CD4-positive, alpha-beta memory T cell (primary cell): ENCODE measurements around the gene FREM1. TPM values are rescaled to one million over a fixed set of nuclear protein-coding genes. Genes with fewer than 3 reads are reported as not detected.

Experiments used
- CTCF ChIA-PET: fragments of 350-600 bp; sonication (Branson Sonifier 250); formaldehyde crosslinking; loops from one replicate; lab custom pipeline; 2021; ENCODE audit warnings: inconsistent platforms; ENCODE audit not compliant: partially characterized antibody; lab: Charles Lee
- POLR2A ChIA-PET: fragments of 350-600 bp; sonication (Branson Sonifier 250); formaldehyde crosslinking; loops from one replicate; lab custom pipeline; 2021; ENCODE audit not compliant: partially characterized antibody; lab: Charles Lee
- DNase-seq, 5 donors: peaks; one replicate each; pipeline versions ENCODE4 v3.0.0 to v3.0.0-alpha.2; 2020 to 2022; ENCODE audit warnings: mixed read lengths in 1 of 5
- H3K27ac ChIP-seq: one replicate; pipeline ENCODE4 v1.7.0; 2013; ENCODE audit warnings: low read depth, low read length
- H3K27me3 ChIP-seq: 2 replicates; pipeline ENCODE4 v1.7.0; 2013; ENCODE audit warnings: mild to moderate bottlenecking, low read length, moderate library complexity; ENCODE audit not compliant: insufficient read depth
- H3K36me3 ChIP-seq: 2 replicates; pipeline ENCODE4 v1.7.0; 2013; ENCODE audit warnings: mild to moderate bottlenecking, low read length, moderate library complexity; ENCODE audit not compliant: insufficient read depth
- H3K4me1 ChIP-seq: 2 replicates; pipeline ENCODE4 v1.7.0; 2013; ENCODE audit warnings: mild to moderate bottlenecking, low read length, moderate library complexity; ENCODE audit not compliant: insufficient read depth
- H3K4me3 ChIP-seq, 2 donors: one replicate each; pipeline ENCODE4 v1.7.0; 2013; ENCODE audit warnings: low read length in 2 of 2, mild to moderate bottlenecking in 1 of 2
- H3K9me3 ChIP-seq, 2 donors: one replicate each; pipeline ENCODE4 v1.7.0; 2013; ENCODE audit warnings: low read length in 2 of 2, control low read depth in 1 of 2; ENCODE audit not compliant: control insufficient read depth in 1 of 2
- H3K27ac Mint-ChIP-seq, 7 donors: one replicate each; pipeline ENCODE4 v1.8.0; 2020 to 2021; ENCODE audit warnings: mixed read lengths in 7 of 7, mild to moderate bottlenecking in 6 of 7, inconsistent platforms in 3 of 7, moderate library complexity in 3 of 7
- H3K27me3 Mint-ChIP-seq, 2 donors: one replicate each; pipeline ENCODE4 v1.8.0; 2020 to 2021; ENCODE audit warnings: mixed read lengths in 2 of 2
- H3K36me3 Mint-ChIP-seq, 2 donors: one replicate each; pipeline ENCODE4 v1.8.0; 2020 to 2021; ENCODE audit warnings: mixed read lengths in 2 of 2, inconsistent platforms in 1 of 2, mild to moderate bottlenecking in 1 of 2
- H3K4me1 Mint-ChIP-seq, 4 donors: one replicate each; pipeline ENCODE4 v1.8.0; 2020 to 2021; ENCODE audit warnings: mixed read lengths in 4 of 4, mild to moderate bottlenecking in 1 of 4
- H3K4me3 Mint-ChIP-seq, 8 donors: one replicate each; pipeline ENCODE4 v1.8.0; 2020 to 2021; ENCODE audit warnings: mixed read lengths in 8 of 8, mild to moderate bottlenecking in 7 of 8, moderate library complexity in 6 of 8, inconsistent platforms in 3 of 8
- H3K9me3 Mint-ChIP-seq, 8 donors: one replicate each; pipeline ENCODE4 v1.8.0; 2020 to 2021; ENCODE audit warnings: mixed read lengths in 8 of 8, mild to moderate bottlenecking in 5 of 8, inconsistent platforms in 3 of 8, moderate library complexity in 1 of 8
- intact Hi-C: fragments of 100-400 bp; cut with micrococcal nuclease; formaldehyde crosslinking; loops from one replicate; pipeline ENCODE4 v1.15.1; 2023
- polyA plus RNA-seq, 2 donors: library from polyadenylated mRNA; unstranded; fragments of 300-500 nt; fragmentation: Illumina TruSeq; gene quantifications; one replicate each; pipeline ENCODE4 v1.2.3, GENCODE V29; 2021
- total RNA-seq, 2 experiments: library from RNA; stranded (reverse); gene quantifications; one replicate each; pipeline ENCODE4 v1.2.3, GENCODE V29; 2021

FREM1 gene
- total and polyA plus RNA-seq, 4 experiments from 2014 or later, result 0.14 TPM; not detected in 3

GRCh38 chr9:14750821-14751220, 159.4 kb downstream of the FREM1 start:
- Histone ChIP-seq H3K27ac (no peak overlapping the region), H3K9me3 (no peaks in the 10 kb centered on the region), H3K27me3 (no peaks in the 10 kb centered on the region), H3K4me1 (peaks cover 6% of the 10 kb centered on the region), H3K4me3 (no peak overlapping the region), H3K36me3 (no peaks in the 10 kb centered on the region)
- Mint-ChIP-seq H3K36me3 (no peaks in the 10 kb centered on the region), H3K4me3 (no peak overlapping the region), H3K27ac (no peak overlapping the region), H3K9me3 (peaks cover 0 to 2% (median 0%) of the 10 kb centered on the region in 8 donors), H3K27me3 (peaks cover 5 to 19% of the 10 kb centered on the region in 2 donors), H3K4me1 (peaks cover 6 to 16% (median 9%) of the 10 kb centered on the region in 4 donors)
- intact Hi-C loops, result no loop called here
- ChIA-PET POLR2A (no interaction called here), CTCF (no interaction called here)
- no peak for DNase-seq

GRCh38 chr9:14749741-14750211, 160.5 kb downstream of the FREM1 start:
- H3K9me3 ChIP-seq, result no peaks in the 10 kb centered on the region
- no peak overlapping the region for H3K4me3 ChIP-seq
- no peaks in the 10 kb centered on the region for H3K36me3 Mint-ChIP-seq
- peaks cover 0 to 3% (median 0%) of the 10 kb centered on the region in 8 donors for H3K9me3 Mint-ChIP-seq
- H3K4me3 Mint-ChIP-seq, result peak overlapping the region in 3 of 8 donors; percentile 6 to 48 (median 29)
- peaks cover 3 to 18% of the 10 kb centered on the region in 2 donors for H3K27me3 Mint-ChIP-seq
- H3K27ac ChIP-seq, result no peak overlapping the region
- peak in 4 of 5 donors; percentile 10 to 27 (median 20) for DNase-seq
- H3K27ac Mint-ChIP-seq, result no peak overlapping the region
- intact Hi-C loops, result no loop called here
- H3K4me1 ChIP-seq, result peaks cover 6% of the 10 kb centered on the region
- peaks cover 6 to 16% (median 9%) of the 10 kb centered on the region in 4 donors for H3K4me1 Mint-ChIP-seq
- CTCF ChIA-PET, result no interaction called here
- no peaks in the 10 kb centered on the region for H3K36me3 ChIP-seq
- no peaks in the 10 kb centered on the region for H3K27me3 ChIP-seq
- POLR2A ChIA-PET, result no interaction called here

GRCh38 chr9:14748373-14748772, 161.9 kb downstream of the FREM1 start:
- peak overlapping the region in 1 of 7 donors; percentile 58 for H3K27ac Mint-ChIP-seq
- Histone ChIP-seq H3K9me3 (no peaks in the 10 kb centered on the region), H3K4me1 (peaks cover 6% of the 10 kb centered on the region), H3K36me3 (no peaks in the 10 kb centered on the region), H3K27me3 (no peaks in the 10 kb centered on the region), H3K4me3 (no peak overlapping the region), H3K27ac (no peak overlapping the region)
- H3K4me1 Mint-ChIP-seq, result peaks cover 6 to 16% (median 9%) of the 10 kb centered on the region in 4 donors
- peaks cover 0 to 3% (median 0%) of the 10 kb centered on the region in 8 donors for H3K9me3 Mint-ChIP-seq
- POLR2A ChIA-PET, result no interaction called here
- DNase-seq, result no peak
- H3K27me3 Mint-ChIP-seq, result peaks cover 3 to 16% of the 10 kb centered on the region in 2 donors
- intact Hi-C loops, result no loop called here
- no peaks in the 10 kb centered on the region for H3K36me3 Mint-ChIP-seq
- CTCF ChIA-PET, result no interaction called here
- no peak overlapping the region for H3K4me3 Mint-ChIP-seq

DNA sequence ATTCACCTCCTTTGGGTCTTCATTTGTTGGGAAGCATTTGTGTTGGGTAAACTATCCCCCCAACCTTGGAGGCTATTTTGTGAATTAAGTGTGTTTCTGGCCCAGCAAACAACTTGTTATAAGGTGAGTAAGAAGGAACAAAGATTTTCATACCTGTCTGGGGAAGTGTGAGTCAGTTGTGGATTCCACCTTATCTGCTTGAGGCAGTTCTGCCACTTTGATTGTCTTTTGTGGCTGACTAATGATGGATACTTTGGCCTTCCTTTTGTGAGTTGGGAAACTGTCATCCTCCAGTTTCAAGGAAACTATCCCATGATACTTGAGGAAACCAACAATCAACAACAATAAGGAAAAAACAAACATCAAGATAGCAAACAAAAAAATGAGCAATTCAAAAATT, 163.1 kb downstream of the FREM1 start:
- Mint-ChIP-seq H3K27ac (no peak overlapping the region), H3K27me3 (peaks cover 3 to 12% of the 10 kb centered on the region in 2 donors), H3K4me1 (peaks cover 6 to 16% (median 9%) of the 10 kb centered on the region in 4 donors), H3K9me3 (peaks cover 0 to 3% (median 0%) of the 10 kb centered on the region in 8 donors), H3K4me3 (no peak overlapping the region), H3K36me3 (no peaks in the 10 kb centered on the region)
- Histone ChIP-seq H3K36me3 (no peaks in the 10 kb centered on the region), H3K4me1 (peaks cover 6% of the 10 kb centered on the region), H3K4me3 (no peak overlapping the region), H3K27ac (no peak overlapping the region), H3K27me3 (no peaks in the 10 kb centered on the region), H3K9me3 (no peaks in the 10 kb centered on the region)
- ChIA-PET CTCF (no interaction called here), POLR2A (no interaction called here)
- DNase-seq, result no peak
- intact Hi-C loops, result no loop called here

- H3K9me3 ChIP-seq, result no peaks in the 10 kb centered on the region
- peaks cover 6 to 16% (median 9%) of the 10 kb centered on the region in 4 donors for H3K4me1 Mint-ChIP-seq
- H3K27me3 Mint-ChIP-seq, result peaks cover 3 to 10% of the 10 kb centered on the region in 2 donors
- no peak overlapping the region for H3K4me3 ChIP-seq
- no peak overlapping the region for H3K27ac ChIP-seq
- peaks cover 0 to 3% (median 0%) of the 10 kb centered on the region in 8 donors for H3K9me3 Mint-ChIP-seq
- intact Hi-C loops, result no loop called here
- H3K36me3 ChIP-seq, result no peaks in the 10 kb centered on the region
- ChIA-PET CTCF (no interaction called here), POLR2A (no interaction called here)
- no peak overlapping the region for H3K27ac Mint-ChIP-seq
- H3K4me1 ChIP-seq, result peaks cover 6% of the 10 kb centered on the region
- no peaks in the 10 kb centered on the region for H3K36me3 Mint-ChIP-seq
- no peak overlapping the region for H3K4me3 Mint-ChIP-seq
- H3K27me3 ChIP-seq, result no peaks in the 10 kb centered on the region
- no peak for DNase-seq
These were observed 163.6 kb downstream of the FREM1 start for GRCh38 chr9:14746626-14747025.

GRCh38 chr9:14744768-14745167, 165.5 kb downstream of the FREM1 start:
- CTCF ChIA-PET, result no interaction called here

DNA sequence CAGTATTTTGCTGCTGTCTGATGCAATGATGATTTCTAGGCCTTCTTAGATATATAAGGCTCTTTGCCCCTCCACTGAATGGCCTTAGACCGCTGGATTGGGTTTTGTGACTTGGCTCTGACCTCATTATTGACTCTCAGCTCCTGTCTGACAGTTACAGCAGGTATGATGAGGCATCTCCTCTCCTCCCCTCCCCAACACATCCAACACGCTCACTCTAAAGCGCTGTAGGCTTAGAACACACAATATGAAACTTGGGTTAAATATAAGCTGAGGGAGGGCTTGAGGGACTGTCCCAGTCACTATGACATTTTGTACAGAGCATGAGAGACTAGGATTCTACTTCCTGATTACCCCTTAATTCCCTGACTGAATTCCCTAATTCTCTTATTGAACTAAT, 168.9 kb downstream of the FREM1 start:
- Histone ChIP-seq H3K9me3 (no peaks in the 10 kb centered on the region), H3K4me1 (no peaks in the 10 kb centered on the region), H3K27ac (no peak overlapping the region), H3K36me3 (no peaks in the 10 kb centered on the region), H3K4me3 (no peak overlapping the region), H3K27me3 (peaks cover 3% of the 10 kb centered on the region)
- Mint-ChIP-seq H3K4me1 (no peaks in the 10 kb centered on the region), H3K9me3 (peaks cover 0 to 3% (median 0%) of the 10 kb centered on the region in 8 donors), H3K4me3 (no peak overlapping the region), H3K36me3 (no peaks in the 10 kb centered on the region), H3K27me3 (peaks cover 0 to 3% of the 10 kb centered on the region in 2 donors), H3K27ac (no peak overlapping the region)
- intact Hi-C loops, result no loop called here
- CTCF ChIA-PET, result interaction anchor here (1.5 kb wide), 1 partner anchor 12 kb away, joined by 3 read pairs; no protein-coding TSS in a partner anchor
- POLR2A ChIA-PET, result no interaction called here
- no peak for DNase-seq

More at GRCh38 chr9:14744768-14745167, 165.5 kb downstream of the FREM1 start:
- peaks cover 3% of the 10 kb centered on the region for H3K27me3 ChIP-seq
- no peak overlapping the region for H3K27ac ChIP-seq
- no peak overlapping the region for H3K4me3 ChIP-seq
- intact Hi-C loops, result no loop called here
- no peaks in the 10 kb centered on the region for H3K9me3 ChIP-seq
- Mint-ChIP-seq H3K27me3 (peaks cover 0 to 4% of the 10 kb centered on the region in 2 donors), H3K4me3 (no peak overlapping the region), H3K4me1 (peaks cover 3 to 5% (median 3%) of the 10 kb centered on the region in 4 donors), H3K36me3 (no peaks in the 10 kb centered on the region), H3K9me3 (peaks cover 0 to 3% (median 0%) of the 10 kb centered on the region in 8 donors), H3K27ac (no peak overlapping the region)
- H3K36me3 ChIP-seq, result no peaks in the 10 kb centered on the region
- DNase-seq, result no peak
- peaks cover 4% of the 10 kb centered on the region for H3K4me1 ChIP-seq
- POLR2A ChIA-PET, result no interaction called here
